Subcutaneous abdominal adipose tissue (tissue), 5 donors: ENCODE measurements around the gene RHNO1.

ENCODE experiments used
- H3K27ac ChIP-seq: one replicate; pipeline ENCODE4 v1.7.0; 2013; ENCODE audit warnings: low read depth, mild to moderate bottlenecking, inconsistent platforms, low read length, moderate library complexity
- H3K27me3 ChIP-seq, 5 donors: one replicate each; pipeline ENCODE4 v1.7.0; 2013; ENCODE audit warnings: low read length in 5 of 5, inconsistent platforms in 1 of 5; ENCODE audit not compliant: control insufficient read depth in 5 of 5, insufficient read depth in 4 of 5
- H3K36me3 ChIP-seq, 5 donors: one replicate each; pipeline ENCODE4 v1.7.0; 2013; ENCODE audit warnings: low read length in 5 of 5; ENCODE audit not compliant: control insufficient read depth in 5 of 5, insufficient read depth in 5 of 5
- H3K4me1 ChIP-seq, 5 donors: one replicate each; pipeline ENCODE4 v1.7.0; 2013; ENCODE audit warnings: low read length in 5 of 5, mild to moderate bottlenecking in 3 of 5, moderate library complexity in 1 of 5; ENCODE audit not compliant: control insufficient read depth in 5 of 5, insufficient read depth in 5 of 5
- H3K4me3 ChIP-seq, 5 donors: one replicate each; pipeline ENCODE4 v1.7.0; 2013; ENCODE audit warnings: low read length in 5 of 5, low read depth in 1 of 5
- H3K9ac ChIP-seq, 5 donors: one replicate each; pipeline ENCODE4 v1.7.0; 2013; ENCODE audit warnings: low read length in 5 of 5, mild to moderate bottlenecking in 4 of 5, moderate library complexity in 3 of 5
- H3K9me3 ChIP-seq, 5 donors: one replicate each; pipeline ENCODE4 v1.7.0; 2013; ENCODE audit warnings: low read length in 5 of 5; ENCODE audit not compliant: control insufficient read depth in 5 of 5
- donor health status: healthy.
- donor health status: healthy.
- donor health status: healthy.
- donor health status: healthy.
- donor health status: healthy.

Gene RHNO1

DNA sequence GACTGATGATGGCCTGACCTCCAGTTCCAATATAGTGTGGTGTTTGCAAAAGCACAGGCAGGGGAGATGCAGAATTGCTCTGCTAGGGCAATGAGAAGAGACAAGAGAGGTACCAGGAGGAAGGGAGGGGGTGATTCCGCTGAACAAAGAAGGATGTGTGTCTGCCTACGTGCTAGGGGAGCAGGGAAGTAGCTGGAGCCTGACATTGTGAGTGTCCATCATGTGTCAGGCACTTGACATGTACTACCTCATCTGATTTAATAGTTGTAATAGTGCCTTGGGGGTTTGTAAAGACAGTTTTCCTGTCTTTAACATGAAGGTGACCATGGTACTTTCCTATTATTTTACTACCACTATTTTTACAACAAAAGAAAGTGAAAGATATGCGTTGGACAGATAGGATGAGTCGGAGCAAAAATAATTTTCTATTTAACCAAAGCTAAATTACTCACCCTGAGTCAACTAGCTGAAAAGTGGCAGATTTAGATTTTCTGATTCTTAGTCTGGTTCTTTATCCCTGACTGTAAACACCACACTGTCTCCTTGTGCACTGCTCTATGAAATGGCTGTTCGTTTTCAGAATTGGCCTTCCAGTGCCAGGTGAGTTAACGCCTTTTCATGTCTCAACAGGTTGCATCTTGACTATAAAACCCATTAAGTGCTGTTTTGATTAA, 48.4 kb downstream of the RHNO1 start:
- Histone ChIP-seq H3K4me1 (no peaks in the 10 kb centered on the region), H3K9ac (no peak overlapping the region), H3K27me3 (no peaks in the 10 kb centered on the region), H3K4me3 (no peak overlapping the region), H3K27ac (no peak overlapping the region), H3K36me3 (peaks cover 14 to 66% (median 54%) of the 10 kb centered on the region in 5 donors), H3K9me3 (no peaks in the 10 kb centered on the region)

DNA sequence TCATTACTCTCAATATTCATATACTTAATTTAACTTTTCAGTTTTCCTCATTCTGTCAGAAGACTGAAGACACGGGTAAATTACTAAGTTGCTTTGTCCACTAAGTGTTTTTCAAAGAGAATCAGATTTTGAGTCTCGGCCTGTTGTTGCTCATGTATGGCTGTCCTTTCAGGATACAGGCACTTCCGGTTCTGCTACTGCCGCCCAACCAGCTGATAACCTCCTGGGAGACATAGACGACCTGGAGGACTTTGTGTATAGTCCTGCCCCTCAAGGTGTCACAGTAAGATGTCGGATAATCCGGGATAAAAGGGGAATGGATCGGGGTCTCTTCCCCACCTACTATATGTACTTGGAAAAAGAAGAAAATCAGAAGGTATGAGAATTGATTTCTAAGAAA, 53.8 kb downstream of the RHNO1 start:
- Histone ChIP-seq H3K27me3 (no peaks in the 10 kb centered on the region), H3K27ac (no peak overlapping the region), H3K9me3 (no peaks in the 10 kb centered on the region), H3K4me3 (no peak overlapping the region), H3K9ac (no peak overlapping the region), H3K4me1 (no peaks in the 10 kb centered on the region), H3K36me3 (peaks cover 25 to 68% (median 56%) of the 10 kb centered on the region in 5 donors)

- Histone ChIP-seq H3K27ac (no peak overlapping the region), H3K36me3 (peaks cover 25 to 67% (median 55%) of the 10 kb centered on the region in 5 donors), H3K4me3 (no peak overlapping the region), H3K4me1 (no peaks in the 10 kb centered on the region), H3K9me3 (no peaks in the 10 kb centered on the region), H3K9ac (no peak overlapping the region), H3K27me3 (no peaks in the 10 kb centered on the region)
These were observed 56.6 kb downstream of the RHNO1 start for GRCh38 chr12:2933586-2933985.

- H3K27me3 ChIP-seq = no peaks in the 10 kb centered on the region
- H3K4me1 ChIP-seq = no peaks in the 10 kb centered on the region
- H3K36me3 ChIP-seq = peaks cover 25 to 74% (median 62%) of the 10 kb centered on the region in 5 donors
- H3K9me3 ChIP-seq = no peaks in the 10 kb centered on the region
- no peak overlapping the region for H3K9ac ChIP-seq
- peak overlapping the region; percentile 37 for H3K27ac ChIP-seq
- no peak overlapping the region for H3K4me3 ChIP-seq
These were observed 57.3 kb downstream of the RHNO1 start for GRCh38 chr12:2934371-2934770.

- H3K36me3 ChIP-seq = peaks cover 27 to 84% (median 69%) of the 10 kb centered on the region in 5 donors
These were observed 59.3 kb downstream of the RHNO1 start for GRCh38 chr12:2936301-2936700.

GRCh38 chr12:2937500-2937899, 60.5 kb downstream of the RHNO1 start:
- H3K9ac ChIP-seq = no peak overlapping the region
- no peak overlapping the region for H3K27ac ChIP-seq
- no peak overlapping the region for H3K4me3 ChIP-seq
- no peaks in the 10 kb centered on the region for H3K9me3 ChIP-seq
- H3K36me3 ChIP-seq = peaks cover 19 to 77% (median 57%) of the 10 kb centered on the region in 5 donors
- H3K27me3 ChIP-seq = no peaks in the 10 kb centered on the region
- H3K4me1 ChIP-seq = no peaks in the 10 kb centered on the region

More at GRCh38 chr12:2936301-2936700, 59.3 kb downstream of the RHNO1 start:
- Histone ChIP-seq H3K4me1 (no peaks in the 10 kb centered on the region), H3K27ac (no peak overlapping the region), H3K27me3 (no peaks in the 10 kb centered on the region), H3K9ac (no peak overlapping the region), H3K4me3 (no peak overlapping the region), H3K9me3 (no peaks in the 10 kb centered on the region)
